GM12878 (cell line): Measurements from ENCODE around the gene PHF2. TPM values are rescaled to one million over a fixed set of nuclear protein-coding genes. Genes with fewer than 3 reads are reported as not detected.
A peak's percentile ranks its signal among the peaks of the same experiment; 100 is the strongest.

Experiments
- ASH2L ChIP-seq: fragments of 300-600, 200-600 bp; sonication (generic); IDR thresholded peaks from 2 replicates; pipeline ENCODE4 v1.6.1; 2017; ENCODE audit warnings: low read depth, mild to moderate bottlenecking, borderline replicate concordance
- BHLHE40 ChIP-seq, 2 experiments: fragments of 450-650 bp in 1 of 2; IDR thresholded peaks; 2 replicates each; pipeline ENCODE4 v1.6.1; 2011 to 2017; ENCODE audit warnings: low read depth in 2 of 2, borderline replicate concordance in 1 of 2, improper control_type of control experiment in 1 of 2, low read length in 1 of 2, mild to moderate bottlenecking in 1 of 2
- CBX3 ChIP-seq: fragments of 200-600 bp; sonication (generic); IDR thresholded peaks from 2 replicates; pipeline ENCODE4 v1.6.1; 2016; ENCODE audit warnings: low read depth, borderline replicate concordance
- ETV6 ChIP-seq, 2 experiments: fragments of 450-650 bp in 1 of 2; IDR thresholded peaks in 1 of 2; conservative IDR thresholded peaks in 1 of 2; 2 replicates each; pipeline ENCODE4 v1.6.1; 2014; ENCODE audit warnings: antibody characterized with exemption in 1 of 2, borderline replicate concordance in 1 of 2, low read depth in 1 of 2, mild to moderate bottlenecking in 1 of 2, moderate library complexity in 1 of 2
- MTA3 ChIP-seq: IDR thresholded peaks from 2 replicates; pipeline ENCODE4 v1.6.1; 2012; ENCODE audit warnings: low read length, inconsistent platforms, borderline replicate concordance
- NFYB ChIP-seq: IDR thresholded peaks from 2 replicates; pipeline ENCODE4 v1.6.1; 2011; ENCODE audit warnings: low read depth, mild to moderate bottlenecking, low read length, improper control_type of control experiment, moderate library complexity; ENCODE audit not compliant: insufficient read depth
- SMC3 ChIP-seq: IDR thresholded peaks from 2 replicates; pipeline ENCODE4 v1.6.1; 2011; ENCODE audit warnings: low read length, improper control_type of control experiment, borderline replicate concordance
- ZNF217 ChIP-seq: fragments of 450-650 bp; IDR thresholded peaks from 2 replicates; pipeline ENCODE4 v1.6.1; 2017; ENCODE audit warnings: antibody characterized with exemption, mild to moderate bottlenecking
- polyA plus RNA-seq, 11 experiments: library from polyadenylated mRNA; depleted of rRNA in 4 of 11; unstranded in 6 of 11; stranded (reverse) in 5 of 11; fragments of >200 nt; fragmentation: Nextera tagmentation in 4 of 11; fragmentation: Illumina TruSeq in 1 of 11; extraction: Ambion mirVana in 4 of 11; extraction: Trizol in 1 of 11; gene quantifications; 1 replicate in 1 of 11; 2 replicates in 10 of 11; pipeline versions ENCODE4 v1.2.1 to v1.2.3, GENCODE V29; 2011 to 2016; ENCODE audit warnings: inconsistent platforms in 2 of 11, missing spikeins in 2 of 11, low read depth in 1 of 11
- total RNA-seq, 4 experiments: library from RNA; depleted of rRNA in 3 of 4; stranded (reverse); fragments of >200 nt in 3 of 4; fragmentation: Illumina TruSeq in 1 of 4; extraction: Trizol in 1 of 4; gene quantifications; 2 replicates each; pipeline versions ENCODE4 v1.2.1 to v1.2.3, GENCODE V29; 2013 to 2021
- TF ChIP-seq, protein P1 (sequence below): fragments of 450-650 bp; formaldehyde crosslinking; IDR thresholded peaks from 2 replicates; pipeline ENCODE4 v1.5.0; 2022; ENCODE audit warnings: mild to moderate bottlenecking, missing genetic modification characterization
- TF ChIP-seq, protein P2 (sequence below): fragments of 150-350 bp; IDR thresholded peaks from 2 replicates; pipeline ENCODE4 v1.6.1; 2014; ENCODE audit warnings: mild to moderate bottlenecking, low read depth, low read length
- TF ChIP-seq, protein P3 (sequence below): IDR thresholded peaks from 2 replicates; pipeline ENCODE4 v1.6.1; 2011; ENCODE audit warnings: borderline replicate concordance, low read depth, mild to moderate bottlenecking, moderate library complexity, low read length; ENCODE audit not compliant: insufficient read depth, poor library complexity, severe bottlenecking
- TF ChIP-seq, protein P4 (sequence below): fragments of 450-650 bp; IDR thresholded peaks from 2 replicates; pipeline ENCODE4 v1.6.1; 2017; ENCODE audit warnings: borderline replicate concordance
- TF ChIP-seq, protein P5 (sequence below): fragments of 450-650 bp; IDR thresholded peaks from 2 replicates; pipeline ENCODE4 v1.6.1; 2016; ENCODE audit warnings: mild to moderate bottlenecking

PHF2 gene
- total and polyA plus RNA-seq, 10 of the 15 experiments (the other 5 are each of a cell fraction or from before 2014, with no cell fraction given), result 0.34 to 13.3 (median 5.5) TPM

DNA sequence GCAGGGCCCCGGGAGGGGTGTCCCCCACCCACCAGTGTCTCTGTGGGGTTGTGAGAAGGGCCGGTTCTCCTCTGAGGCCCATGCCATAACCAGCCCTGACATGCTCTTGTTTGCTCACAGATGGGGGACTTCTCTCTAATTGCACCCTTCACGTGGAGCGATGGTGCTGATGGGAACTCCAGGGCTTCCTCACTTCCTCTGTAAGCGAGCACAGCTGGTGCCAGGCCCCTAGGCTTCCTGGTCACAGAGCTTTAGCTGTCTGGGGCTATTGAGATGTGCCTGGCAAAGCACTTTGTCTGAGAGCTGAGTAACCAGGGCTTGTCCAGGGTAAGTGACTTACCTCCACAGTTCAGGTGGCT, 36.4 kb downstream of the PHF2 start (continued):
- TF ChIP-seq, protein P1, sequence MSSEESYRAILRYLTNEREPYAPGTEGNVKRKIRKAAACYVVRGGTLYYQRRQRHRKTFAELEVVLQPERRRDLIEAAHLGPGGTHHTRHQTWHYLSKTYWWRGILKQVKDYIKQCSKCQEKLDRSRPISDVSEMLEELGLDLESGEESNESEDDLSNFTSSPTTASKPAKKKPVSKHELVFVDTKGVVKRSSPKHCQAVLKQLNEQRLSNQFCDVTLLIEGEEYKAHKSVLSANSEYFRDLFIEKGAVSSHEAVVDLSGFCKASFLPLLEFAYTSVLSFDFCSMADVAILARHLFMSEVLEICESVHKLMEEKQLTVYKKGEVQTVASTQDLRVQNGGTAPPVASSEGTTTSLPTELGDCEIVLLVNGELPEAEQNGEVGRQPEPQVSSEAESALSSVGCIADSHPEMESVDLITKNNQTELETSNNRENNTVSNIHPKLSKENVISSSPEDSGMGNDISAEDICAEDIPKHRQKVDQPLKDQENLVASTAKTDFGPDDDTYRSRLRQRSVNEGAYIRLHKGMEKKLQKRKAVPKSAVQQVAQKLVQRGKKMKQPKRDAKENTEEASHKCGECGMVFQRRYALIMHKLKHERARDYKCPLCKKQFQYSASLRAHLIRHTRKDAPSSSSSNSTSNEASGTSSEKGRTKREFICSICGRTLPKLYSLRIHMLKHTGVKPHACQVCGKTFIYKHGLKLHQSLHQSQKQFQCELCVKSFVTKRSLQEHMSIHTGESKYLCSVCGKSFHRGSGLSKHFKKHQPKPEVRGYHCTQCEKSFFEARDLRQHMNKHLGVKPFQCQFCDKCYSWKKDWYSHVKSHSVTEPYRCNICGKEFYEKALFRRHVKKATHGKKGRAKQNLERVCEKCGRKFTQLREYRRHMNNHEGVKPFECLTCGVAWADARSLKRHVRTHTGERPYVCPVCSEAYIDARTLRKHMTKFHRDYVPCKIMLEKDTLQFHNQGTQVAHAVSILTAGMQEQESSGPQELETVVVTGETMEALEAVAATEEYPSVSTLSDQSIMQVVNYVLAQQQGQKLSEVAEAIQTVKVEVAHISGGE (CRISPR knock-in tag), result 0 out of 2 replicates have a peak, but pooled peaks have one; percentile 22
- TF ChIP-seq, protein P2, sequence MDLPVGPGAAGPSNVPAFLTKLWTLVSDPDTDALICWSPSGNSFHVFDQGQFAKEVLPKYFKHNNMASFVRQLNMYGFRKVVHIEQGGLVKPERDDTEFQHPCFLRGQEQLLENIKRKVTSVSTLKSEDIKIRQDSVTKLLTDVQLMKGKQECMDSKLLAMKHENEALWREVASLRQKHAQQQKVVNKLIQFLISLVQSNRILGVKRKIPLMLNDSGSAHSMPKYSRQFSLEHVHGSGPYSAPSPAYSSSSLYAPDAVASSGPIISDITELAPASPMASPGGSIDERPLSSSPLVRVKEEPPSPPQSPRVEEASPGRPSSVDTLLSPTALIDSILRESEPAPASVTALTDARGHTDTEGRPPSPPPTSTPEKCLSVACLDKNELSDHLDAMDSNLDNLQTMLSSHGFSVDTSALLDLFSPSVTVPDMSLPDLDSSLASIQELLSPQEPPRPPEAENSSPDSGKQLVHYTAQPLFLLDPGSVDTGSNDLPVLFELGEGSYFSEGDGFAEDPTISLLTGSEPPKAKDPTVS, result no peak
- TF ChIP-seq, protein P3, sequence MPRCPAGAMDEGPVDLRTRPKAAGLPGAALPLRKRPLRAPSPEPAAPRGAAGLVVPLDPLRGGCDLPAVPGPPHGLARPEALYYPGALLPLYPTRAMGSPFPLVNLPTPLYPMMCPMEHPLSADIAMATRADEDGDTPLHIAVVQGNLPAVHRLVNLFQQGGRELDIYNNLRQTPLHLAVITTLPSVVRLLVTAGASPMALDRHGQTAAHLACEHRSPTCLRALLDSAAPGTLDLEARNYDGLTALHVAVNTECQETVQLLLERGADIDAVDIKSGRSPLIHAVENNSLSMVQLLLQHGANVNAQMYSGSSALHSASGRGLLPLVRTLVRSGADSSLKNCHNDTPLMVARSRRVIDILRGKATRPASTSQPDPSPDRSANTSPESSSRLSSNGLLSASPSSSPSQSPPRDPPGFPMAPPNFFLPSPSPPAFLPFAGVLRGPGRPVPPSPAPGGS, result no peak
- TF ChIP-seq, protein P4, sequence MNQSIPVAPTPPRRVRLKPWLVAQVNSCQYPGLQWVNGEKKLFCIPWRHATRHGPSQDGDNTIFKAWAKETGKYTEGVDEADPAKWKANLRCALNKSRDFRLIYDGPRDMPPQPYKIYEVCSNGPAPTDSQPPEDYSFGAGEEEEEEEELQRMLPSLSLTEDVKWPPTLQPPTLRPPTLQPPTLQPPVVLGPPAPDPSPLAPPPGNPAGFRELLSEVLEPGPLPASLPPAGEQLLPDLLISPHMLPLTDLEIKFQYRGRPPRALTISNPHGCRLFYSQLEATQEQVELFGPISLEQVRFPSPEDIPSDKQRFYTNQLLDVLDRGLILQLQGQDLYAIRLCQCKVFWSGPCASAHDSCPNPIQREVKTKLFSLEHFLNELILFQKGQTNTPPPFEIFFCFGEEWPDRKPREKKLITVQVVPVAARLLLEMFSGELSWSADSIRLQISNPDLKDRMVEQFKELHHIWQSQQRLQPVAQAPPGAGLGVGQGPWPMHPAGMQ, result no peak
- TF ChIP-seq ASH2L (no peak), BHLHE40 (IDR thresholded peaks at IDR 0.05; ENCODE audit: borderline replicate concordance in 1 of 2, low read depth in 2 of 2, low read length in 1 of 2) (peak; percentile 35 to 78; a peak in 3 of 4 replicates), ZNF217 (no peak), SMC3 (no peak), ETV6 (conservative IDR thresholded peaks at IDR 0.05 in 1 of 2, IDR thresholded peaks at IDR 0.05 in 1 of 2; ENCODE audit: borderline replicate concordance in 1 of 2, low read depth in 1 of 2) (no peak), CBX3 (no peak), MTA3 (no peak), NFYB (no peak)
- TF ChIP-seq, protein P5, sequence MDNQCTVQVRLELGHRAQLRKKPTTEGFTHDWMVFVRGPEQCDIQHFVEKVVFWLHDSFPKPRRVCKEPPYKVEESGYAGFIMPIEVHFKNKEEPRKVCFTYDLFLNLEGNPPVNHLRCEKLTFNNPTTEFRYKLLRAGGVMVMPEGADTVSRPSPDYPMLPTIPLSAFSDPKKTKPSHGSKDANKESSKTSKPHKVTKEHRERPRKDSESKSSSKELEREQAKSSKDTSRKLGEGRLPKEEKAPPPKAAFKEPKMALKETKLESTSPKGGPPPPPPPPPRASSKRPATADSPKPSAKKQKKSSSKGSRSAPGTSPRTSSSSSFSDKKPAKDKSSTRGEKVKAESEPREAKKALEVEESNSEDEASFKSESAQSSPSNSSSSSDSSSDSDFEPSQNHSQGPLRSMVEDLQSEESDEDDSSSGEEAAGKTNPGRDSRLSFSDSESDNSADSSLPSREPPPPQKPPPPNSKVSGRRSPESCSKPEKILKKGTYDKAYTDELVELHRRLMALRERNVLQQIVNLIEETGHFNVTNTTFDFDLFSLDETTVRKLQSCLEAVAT, result no peak
- TF ChIP-seq, all 136 proteins: peak for 7
